ENCODE data around the gene LRP10. TPM values are rescaled to one million over a fixed set of nuclear protein-coding genes. Genes with fewer than 3 reads are reported as not detected.

The LRP10 gene
- total and polyA plus RNA-seq, 2 of the 4 experiments (the other 2 are of a cell fraction) = 25.1 to 118 TPM

- no peak for TF ChIP-seq ELK1 (IDR thresholded peaks at IDR 0.05; ENCODE audit: borderline replicate concordance, low read depth, low read length)
Measured at GRCh38 chr14:22878271-22879246, 7.0 kb downstream of the LRP10 start (continued).

- no peak overlapping the region for H3K4me3 ChIP-seq (ENCODE audit: insufficient read depth, low read depth, low read length)
- H2AK9ac ChIP-seq (replicated peaks; ENCODE audit: low read depth, low read length, poor library complexity) = no peak overlapping the region
- intact Hi-C loops (cut with micrococcal nuclease) = no loop called here
- no peak overlapping the region for H2BK15ac ChIP-seq (ENCODE audit: low read depth, low read length)
- no peak overlapping the region for H3K23ac ChIP-seq (ENCODE audit: low read depth, low read length)
- no peak overlapping the region for H4K8ac ChIP-seq (ENCODE audit: low read depth in 2 of 2, low read length in 2 of 2)
- no peak overlapping the region for H3K56ac ChIP-seq (ENCODE audit: extremely low read depth, insufficient read depth, low read length)
- no peak overlapping the region for H3K27ac ChIP-seq (ENCODE audit: insufficient read depth, low read length)
- no peaks in the 10 kb centered on the region; the same call in 1 of the 2 replicates for H3K4me1 ChIP-seq (ENCODE audit: control insufficient read depth, insufficient read depth, low read length)
- no peak overlapping the region for H3K9ac ChIP-seq (ENCODE audit: low read depth, low read length)
- H3K4ac ChIP-seq (ENCODE audit: low read depth, low read length) = no peak overlapping the region; the same call in 1 of the 2 replicates
- no peak overlapping the region for H2BK20ac ChIP-seq (ENCODE audit: low read depth, low read length)
- ATAC-seq (ENCODE audit: low read depth) = no peak
- no peak overlapping the region for H2AFZ ChIP-seq (replicated peaks; ENCODE audit: low read length, poor library complexity)
- no peaks in the 10 kb centered on the region for H4K20me1 ChIP-seq (ENCODE audit: insufficient read depth, low read length)
- H3K79me1 ChIP-seq (ENCODE audit: low read depth in 1 of 2, low read length in 2 of 2) = peaks cover 0 to 1% of the 10 kb centered on the region in 2 experiments; a peak in 2 of 4 replicates
- H3K9me3 ChIP-seq (ENCODE audit: control insufficient read depth, insufficient read depth, low read length) = no peaks in the 10 kb centered on the region
- H2BK5ac ChIP-seq (ENCODE audit: low read depth, low read length, poor library complexity, severe bottlenecking) = no peak overlapping the region
- H2BK120ac ChIP-seq (ENCODE audit: low read depth, low read length) = no peak overlapping the region
- no peak overlapping the region for H4K5ac ChIP-seq (ENCODE audit: low read depth, low read length)
- H2AK5ac ChIP-seq (ENCODE audit: low read depth, low read length) = no peak overlapping the region
- no peak overlapping the region for H3K4me2 ChIP-seq (ENCODE audit: low read depth, low read length)
- no CpG with 5 or more reads among the region's 7 CpGs for WGBS, 2 experiments (ENCODE audit: extremely low coverage in 2 of 2, insufficient read length in 1 of 2)
- no TSS peak for BruUV-seq (replicated peaks)
- H3K18ac ChIP-seq (ENCODE audit: low read depth, low read length) = no peak overlapping the region
- no peak for DNase-seq
- H3K36me3 ChIP-seq (ENCODE audit: control insufficient read depth, insufficient read depth, low read length) = peaks cover 21% of the 10 kb centered on the region
- no peak overlapping the region for H4K91ac ChIP-seq (ENCODE audit: insufficient read depth, low read depth, low read length)
- dilution Hi-C loops (cut with HindIII; ENCODE audit: low sequenced_read_pairs, unreplicated experiment) = no loop called here
- ChIA-PET CTCF (interaction anchor here (1.6 to 1.7 kb wide), 2 partner anchors 9 to 10 kb away, joined by 6 to 10 read pairs; no protein-coding TSS in a partner anchor), POLR2A (ENCODE audit: unreplicated experiment) (interaction anchor here (1.0 kb wide), 1 partner anchor 20 kb away, joined by 3 read pairs; no protein-coding TSS in a partner anchor)
- H3K14ac ChIP-seq (replicated peaks; ENCODE audit: low read depth, low read length) = no peak overlapping the region
- H3K27me3 ChIP-seq (ENCODE audit: control insufficient read depth, insufficient read depth, low read length) = no peaks in the 10 kb centered on the region
- in situ Hi-C loops (cut with MboI; ENCODE audit: low sequenced_read_pairs) = no loop called here
- peaks cover 4% of the 10 kb centered on the region; the same call in 1 of the 2 replicates for H3K9me1 ChIP-seq (ENCODE audit: insufficient read depth, low read length)
- no peak for TF ChIP-seq FOS (IDR thresholded peaks at IDR 0.05; ENCODE audit: low read depth, low read length)
- no peak for TF ChIP-seq CTCF (conservative IDR thresholded peaks at IDR 0.05; ENCODE audit: low read depth, low read length)
- TF ChIP-seq NFE2L2 (IDR thresholded peaks at IDR 0.05; ENCODE audit: low read depth, low read length) = no peak
- TF ChIP-seq BHLHE40 (IDR thresholded peaks at IDR 0.05; ENCODE audit: low read depth, low read length) = no peak
- TF ChIP-seq RFX5 (IDR thresholded peaks at IDR 0.05; ENCODE audit: low read depth, low read length) = no peak
- no peak for TF ChIP-seq CHD1 (IDR thresholded peaks at IDR 0.05; ENCODE audit: low read depth, low read length)
- TF ChIP-seq MAZ (IDR thresholded peaks at IDR 0.05; ENCODE audit: borderline replicate concordance, low read depth, low read length) = no peak
- no peak for TF ChIP-seq MXI1 (IDR thresholded peaks at IDR 0.05; ENCODE audit: borderline replicate concordance, low read depth, low read length)
- TF ChIP-seq SMC3 (IDR thresholded peaks at IDR 0.05; ENCODE audit: low read depth, low read length) = no peak
- no peak for TF ChIP-seq MAFK (IDR thresholded peaks at IDR 0.05; ENCODE audit: low read depth, low read length)
- no peak for TF ChIP-seq RAD21 (IDR thresholded peaks at IDR 0.05; ENCODE audit: low read length)
Measured at GRCh38 chr14:22882064-22882463, 10.5 kb downstream of the LRP10 start.
